ENCODE data around the gene OLIG1.

DNA sequence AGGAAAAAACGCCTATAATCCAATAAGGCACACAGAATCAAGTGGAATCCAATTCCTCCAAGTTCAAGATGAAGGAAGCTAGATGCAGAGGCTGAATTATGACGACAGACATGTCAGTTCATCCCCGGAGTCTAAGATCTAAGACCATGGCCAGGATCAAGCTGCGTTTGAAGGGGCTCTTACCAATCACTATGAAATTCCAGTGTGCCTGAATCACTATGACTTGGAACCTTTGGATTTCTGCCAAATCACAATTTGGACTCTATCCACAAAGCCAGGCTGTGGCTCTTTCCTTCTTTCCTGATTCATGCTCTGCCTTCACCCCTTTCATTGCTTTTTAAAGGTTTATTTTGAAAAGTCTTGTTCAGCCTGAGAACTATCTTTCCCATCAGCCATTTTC, 27.1 kb upstream of the OLIG1 start:
- TF ChIP-seq, protein P1, sequence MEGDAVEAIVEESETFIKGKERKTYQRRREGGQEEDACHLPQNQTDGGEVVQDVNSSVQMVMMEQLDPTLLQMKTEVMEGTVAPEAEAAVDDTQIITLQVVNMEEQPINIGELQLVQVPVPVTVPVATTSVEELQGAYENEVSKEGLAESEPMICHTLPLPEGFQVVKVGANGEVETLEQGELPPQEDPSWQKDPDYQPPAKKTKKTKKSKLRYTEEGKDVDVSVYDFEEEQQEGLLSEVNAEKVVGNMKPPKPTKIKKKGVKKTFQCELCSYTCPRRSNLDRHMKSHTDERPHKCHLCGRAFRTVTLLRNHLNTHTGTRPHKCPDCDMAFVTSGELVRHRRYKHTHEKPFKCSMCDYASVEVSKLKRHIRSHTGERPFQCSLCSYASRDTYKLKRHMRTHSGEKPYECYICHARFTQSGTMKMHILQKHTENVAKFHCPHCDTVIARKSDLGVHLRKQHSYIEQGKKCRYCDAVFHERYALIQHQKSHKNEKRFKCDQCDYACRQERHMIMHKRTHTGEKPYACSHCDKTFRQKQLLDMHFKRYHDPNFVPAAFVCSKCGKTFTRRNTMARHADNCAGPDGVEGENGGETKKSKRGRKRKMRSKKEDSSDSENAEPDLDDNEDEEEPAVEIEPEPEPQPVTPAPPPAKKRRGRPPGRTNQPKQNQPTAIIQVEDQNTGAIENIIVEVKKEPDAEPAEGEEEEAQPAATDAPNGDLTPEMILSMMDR (IDR thresholded peaks at IDR 0.05; ENCODE audit: low read depth, low read length, poor library complexity, severe bottlenecking) = no peak
- no peak for TF ChIP-seq EZH2phosphoT487 (IDR thresholded peaks at IDR 0.05; ENCODE audit: borderline replicate concordance, low read length)

Data from DOHH2 (cell line).